Bronchial epithelial cell (primary cell): ENCODE measurements around the gene MST1. TPM values are rescaled to one million over a fixed set of nuclear protein-coding genes. Genes with fewer than 3 reads are reported as not detected.
A peak's percentile ranks its signal among the peaks of the same experiment; 100 is the strongest.

Source experiments
- DNase-seq: peaks from one replicate; pipeline ENCODE4 v3.0.0-alpha.2; 2010; ENCODE audit warnings: low read depth
- FAIRE-seq: peaks from 2 replicates; lab custom pipeline; 2011; peaks lifted over from hg19 to GRCh38; lab: Jason Lieb, UNC
- H3K27me3 ChIP-seq: 2 replicates; pipeline ENCODE4 v1.5.1; 2011; ENCODE audit warnings: low read length; ENCODE audit not compliant: control insufficient read depth, insufficient read depth
- H3K36me3 ChIP-seq: 2 replicates; pipeline ENCODE4 v1.5.1; 2011; ENCODE audit warnings: low read length; ENCODE audit not compliant: control insufficient read depth, insufficient read depth
- H3K4me3 ChIP-seq: 2 replicates; pipeline ENCODE4 v1.5.1; 2011; ENCODE audit warnings: mild to moderate bottlenecking, low read depth, low read length, control low read depth
- CTCF ChIP-seq: IDR thresholded peaks from 2 replicates; pipeline ENCODE4 v1.5.1; 2011; ENCODE audit warnings: mild to moderate bottlenecking, moderate library complexity, low read length, control low read depth, inconsistent platforms; ENCODE audit not compliant: insufficient read depth, severe bottlenecking
- total RNA-seq: library from RNA; depleted of rRNA; stranded (reverse); fragments of >200 nt; gene quantifications from 2 replicates; pipeline ENCODE4 v1.2.1, GENCODE V29; 2014

The MST1 gene
- total RNA-seq, result 4.7 and 7.6 TPM in 2 replicates

DNA sequence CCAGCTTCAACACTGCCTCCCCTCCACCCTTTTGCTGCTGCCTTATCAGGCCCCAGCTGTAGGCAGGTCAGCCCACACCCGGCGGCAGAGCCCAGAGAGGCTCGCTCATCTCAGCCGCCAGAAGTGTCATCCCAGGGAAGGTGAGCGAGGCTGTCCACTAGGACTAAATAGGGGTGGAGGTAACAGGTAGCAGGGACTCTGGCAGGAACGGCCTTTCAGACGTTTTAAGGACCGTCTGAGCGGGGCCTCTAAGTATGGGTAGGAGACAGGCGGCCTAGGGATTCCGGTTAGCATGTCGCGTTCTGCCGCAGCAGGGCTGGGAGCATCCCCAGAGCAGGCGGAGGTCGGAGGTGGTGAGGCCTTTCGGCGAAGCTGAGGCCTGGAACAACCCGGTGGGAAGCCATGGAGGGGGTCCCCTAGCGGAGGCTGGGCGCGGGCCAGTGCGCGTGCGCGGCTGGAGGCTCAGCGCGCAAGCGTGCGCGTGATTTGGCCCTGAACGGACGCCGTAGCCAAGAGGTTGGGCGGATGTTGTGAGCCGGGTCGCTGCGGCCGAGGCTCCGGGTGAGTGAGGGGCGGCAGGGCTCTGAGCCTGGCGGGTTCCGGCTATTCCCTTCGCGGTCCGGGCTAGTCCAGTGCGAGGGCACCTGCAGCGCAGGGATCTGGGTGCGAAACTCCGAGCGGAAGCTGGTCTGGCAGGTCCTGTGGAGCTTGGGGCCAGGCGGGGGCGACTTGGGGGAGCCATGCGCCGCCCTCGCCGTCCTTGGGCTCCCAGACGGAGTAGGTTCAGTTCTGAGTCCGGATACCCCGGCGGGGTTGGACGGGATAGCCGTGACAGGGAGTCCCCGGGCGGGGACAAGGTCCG is at the start of gene MST1, which contains the start of gene RNF123:
Gene MST1, minus strand, starts transcription at position 429 of the 862 bp plus-strand sequence. CDS start 783 bp downstream, outside the sequence.
Gene RNF123, plus strand, starts transcription at position 512 of the 862 bp plus-strand sequence. CDS start 1,609 bp downstream, outside the sequence.
- Histone ChIP-seq H3K4me3 (peak within 1 kb of the TSS; percentile 95), H3K36me3 (no peaks in the 10 kb centered on the region), H3K27me3 (no peaks in the 10 kb centered on the region)
- peak; percentile 72 for DNase-seq
- FAIRE-seq, result no peak
- TF ChIP-seq CTCF, result peak; percentile 51

DNA sequence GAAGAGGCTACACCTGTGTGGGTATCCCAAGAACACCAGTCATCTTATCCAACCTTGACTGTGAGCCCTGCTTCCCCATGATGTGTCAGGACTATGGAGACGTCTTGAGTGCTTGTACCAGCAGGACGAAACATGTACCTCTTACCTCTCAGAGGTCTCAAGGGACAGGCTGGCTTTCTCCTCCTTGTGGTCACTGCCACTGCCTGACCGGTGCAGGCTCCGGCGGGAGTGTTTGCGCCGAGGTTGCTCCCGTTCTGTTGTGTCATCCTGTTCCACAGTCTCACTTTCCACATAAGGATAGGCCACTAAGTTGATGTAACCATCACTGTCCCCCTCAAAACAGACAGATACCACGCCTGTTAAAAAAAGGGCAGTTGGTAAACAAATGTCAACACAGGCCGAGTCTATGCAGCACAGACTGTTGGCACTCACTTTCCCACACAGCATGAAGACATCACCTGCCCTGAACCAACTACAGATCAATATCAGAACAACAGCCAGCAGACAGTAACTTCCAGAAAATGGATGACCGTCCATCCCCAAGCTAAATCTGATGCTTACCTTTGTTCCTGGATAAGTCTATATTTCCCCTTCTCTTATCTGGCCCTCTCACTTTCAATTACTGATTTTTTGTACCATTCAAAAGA is 48.9 kb upstream of the MST1 start:
- no peak overlapping the region for H3K4me3 ChIP-seq
- FAIRE-seq (peak; percentile 50), DNase-seq (no peak)
- no peak for TF ChIP-seq CTCF
- H3K27me3 ChIP-seq, result no peaks in the 10 kb centered on the region
- peaks cover 15% of the 10 kb centered on the region for H3K36me3 ChIP-seq

- Histone ChIP-seq H3K27me3 (no peaks in the 10 kb centered on the region), H3K36me3 (peaks cover 22% of the 10 kb centered on the region), H3K4me3 (no peak overlapping the region)
- TF ChIP-seq CTCF, result no peak
- FAIRE-seq (no peak), DNase-seq (no peak)
Observed at GRCh38 chr3:49734752-49735151, 45.5 kb upstream of the MST1 start.

DNA sequence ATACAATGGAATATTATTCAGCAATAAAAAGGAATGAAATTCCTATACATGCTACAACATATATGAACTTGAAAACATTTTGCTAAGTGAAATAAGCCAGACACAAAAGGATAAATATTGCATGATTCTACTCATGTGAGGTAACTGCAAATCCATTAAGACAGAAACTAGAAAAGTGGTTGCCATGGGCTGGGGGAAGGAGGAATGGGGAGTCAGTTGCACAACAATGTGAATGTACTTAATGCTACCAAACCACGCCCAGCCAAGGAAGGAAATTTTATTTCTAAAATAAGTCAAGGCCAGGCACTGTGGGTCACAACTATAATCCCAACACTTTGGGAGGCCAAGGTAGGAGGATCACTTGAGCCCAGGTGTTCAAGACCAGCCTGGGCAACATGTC is 44.3 kb upstream of the MST1 start:
- H3K27me3 ChIP-seq, result no peaks in the 10 kb centered on the region
- H3K36me3 ChIP-seq, result peaks cover 22% of the 10 kb centered on the region
- DNase-seq (no peak), FAIRE-seq (no peak)
- no peak overlapping the region for H3K4me3 ChIP-seq
- no peak for TF ChIP-seq CTCF

- FAIRE-seq, result no peak
- Histone ChIP-seq H3K36me3 (peaks cover 15% of the 10 kb centered on the region), H3K4me3 (no peak overlapping the region), H3K27me3 (no peaks in the 10 kb centered on the region)
- DNase-seq, result no peak
- TF ChIP-seq CTCF, result no peak
Observed at GRCh38 chr3:49732597-49732996, 43.3 kb upstream of the MST1 start.
